HG03064 (cell line): ENCODE measurements around the gene HMCN1.
"Not testable (repeated sequence)": the region's sequence is repeated elsewhere in the genome, so short reads cannot be mapped to it uniquely, and the experiment has no call there.

Experiments
- ATAC-seq: cut with Tn5 transposase; IDR thresholded peaks from one replicate; pipeline ENCODE4 v1.9.1; 2021; ENCODE audit warnings: low read depth; ENCODE audit not compliant: unreplicated experiment

HMCN1 gene

GRCh38 chr1:185739967-185740366 is 5.8 kb downstream of the HMCN1 start:
- ATAC-seq, result no peak

- no peak for ATAC-seq
Observed at GRCh38 chr1:185741551-185741950, 7.4 kb downstream of the HMCN1 start.

- ATAC-seq, result no peak
Observed at GRCh38 chr1:185742403-185742802, 8.2 kb downstream of the HMCN1 start.

- ATAC-seq, result no peak
Observed at GRCh38 chr1:185745165-185745564, 11.0 kb downstream of the HMCN1 start.

GRCh38 chr1:185759061-185759460 is 24.9 kb downstream of the HMCN1 start:
- no peak for ATAC-seq

- ATAC-seq, result no peak
Observed at GRCh38 chr1:185761841-185762240, 27.6 kb downstream of the HMCN1 start.

- ATAC-seq, result no peak
Observed at GRCh38 chr1:185767508-185768120, 33.4 kb downstream of the HMCN1 start.

- no peak for ATAC-seq
Observed at GRCh38 chr1:185768371-185768770, 34.2 kb downstream of the HMCN1 start.

GRCh38 chr1:185769136-185769535 is 34.9 kb downstream of the HMCN1 start:
- ATAC-seq, result no peak

GRCh38 chr1:185774394-185774793 is 40.2 kb downstream of the HMCN1 start:
- ATAC-seq, result no peak

GRCh38 chr1:185775501-185775900 is 41.3 kb downstream of the HMCN1 start:
- ATAC-seq, result no peak

- ATAC-seq, result no peak
Observed at GRCh38 chr1:185776522-185776921, 42.3 kb downstream of the HMCN1 start.

- ATAC-seq, result not testable (repeated sequence)
Observed at GRCh38 chr1:185783860-185784259, 49.7 kb downstream of the HMCN1 start.

GRCh38 chr1:185785586-185785985 is 51.4 kb downstream of the HMCN1 start:
- ATAC-seq, result no peak

GRCh38 chr1:185786524-185786923 is 52.3 kb downstream of the HMCN1 start:
- ATAC-seq, result no peak

- no peak for ATAC-seq
Observed at GRCh38 chr1:185787238-185787637, 53.0 kb downstream of the HMCN1 start.

GRCh38 chr1:185788386-185788785 is 54.2 kb downstream of the HMCN1 start:
- no peak for ATAC-seq

- ATAC-seq, result no peak
Observed at GRCh38 chr1:185789501-185790193, 55.5 kb downstream of the HMCN1 start.

GRCh38 chr1:185790194-185790735 is 56.1 kb downstream of the HMCN1 start:
- no peak for ATAC-seq

- ATAC-seq, result no peak
Observed at GRCh38 chr1:185792040-185792439, 57.8 kb downstream of the HMCN1 start.

- not testable (repeated sequence) for ATAC-seq
Observed at GRCh38 chr1:185794495-185794894, 60.3 kb downstream of the HMCN1 start.

GRCh38 chr1:185795181-185795580 is 61.0 kb downstream of the HMCN1 start:
- ATAC-seq, result no peak
